Measurements from ENCODE around the gene CLDN22.

Gene CLDN22

DNA sequence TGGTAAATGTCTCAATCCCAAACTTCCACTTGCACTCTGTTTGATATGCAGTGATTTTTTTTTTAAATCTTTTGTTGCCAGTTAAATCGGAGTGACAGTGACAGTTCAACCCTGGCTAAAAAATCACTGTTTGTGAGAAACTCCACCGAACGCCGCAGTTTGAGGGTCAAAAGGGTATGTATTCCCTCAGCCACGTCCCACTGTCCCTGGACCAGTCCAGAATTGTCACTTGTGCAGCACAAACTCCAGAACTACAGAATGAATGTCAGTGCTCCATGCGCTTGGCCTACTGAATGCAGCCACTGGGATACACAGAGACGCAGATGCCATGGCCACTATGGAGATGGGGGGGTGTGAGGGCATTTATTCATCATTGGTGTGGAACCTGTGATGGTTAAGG, 34.2 kb downstream of the CLDN22 start:
- Histone ChIP-seq H3K9ac (ENCODE audit: low read length) (no peak overlapping the region), H3K36me3 (replicated peaks; ENCODE audit: insufficient read depth, low read length) (no peaks in the 10 kb centered on the region), H3K9me2 (replicated peaks; ENCODE audit: insufficient read depth, low read length) (no peaks in the 10 kb centered on the region), H3K4me2 (ENCODE audit: low read depth, low read length) (no peak overlapping the region), H4K20me1 (ENCODE audit: insufficient read depth, low read length) (no peaks in the 10 kb centered on the region), H3K27ac (ENCODE audit: low read length) (no peak overlapping the region), H2AFZ (ENCODE audit: low read length) (no peak overlapping the region), H3K79me2 (ENCODE audit: low read length) (no peaks in the 10 kb centered on the region), H3F3A (ENCODE audit: insufficient read depth, low read length) (no peaks in the 10 kb centered on the region), H3K9me3 (replicated peaks; ENCODE audit: insufficient read depth, low read length) (no peaks in the 10 kb centered on the region), H3K27me3 (replicated peaks; ENCODE audit: insufficient read depth, low read length) (no peaks in the 10 kb centered on the region), H3K4me1 (ENCODE audit: low read length) (no peaks in the 10 kb centered on the region), H3K4me3 (ENCODE audit: low read length) (no peak overlapping the region)
- TF ChIP-seq EZH2phosphoT487 (IDR thresholded peaks at IDR 0.05; ENCODE audit: low read length) = no peak
- no peak for TF ChIP-seq EZH2 (optimal IDR thresholded peaks at IDR 0.05; ENCODE audit: low read depth, low read length)
- TF ChIP-seq, protein P1, sequence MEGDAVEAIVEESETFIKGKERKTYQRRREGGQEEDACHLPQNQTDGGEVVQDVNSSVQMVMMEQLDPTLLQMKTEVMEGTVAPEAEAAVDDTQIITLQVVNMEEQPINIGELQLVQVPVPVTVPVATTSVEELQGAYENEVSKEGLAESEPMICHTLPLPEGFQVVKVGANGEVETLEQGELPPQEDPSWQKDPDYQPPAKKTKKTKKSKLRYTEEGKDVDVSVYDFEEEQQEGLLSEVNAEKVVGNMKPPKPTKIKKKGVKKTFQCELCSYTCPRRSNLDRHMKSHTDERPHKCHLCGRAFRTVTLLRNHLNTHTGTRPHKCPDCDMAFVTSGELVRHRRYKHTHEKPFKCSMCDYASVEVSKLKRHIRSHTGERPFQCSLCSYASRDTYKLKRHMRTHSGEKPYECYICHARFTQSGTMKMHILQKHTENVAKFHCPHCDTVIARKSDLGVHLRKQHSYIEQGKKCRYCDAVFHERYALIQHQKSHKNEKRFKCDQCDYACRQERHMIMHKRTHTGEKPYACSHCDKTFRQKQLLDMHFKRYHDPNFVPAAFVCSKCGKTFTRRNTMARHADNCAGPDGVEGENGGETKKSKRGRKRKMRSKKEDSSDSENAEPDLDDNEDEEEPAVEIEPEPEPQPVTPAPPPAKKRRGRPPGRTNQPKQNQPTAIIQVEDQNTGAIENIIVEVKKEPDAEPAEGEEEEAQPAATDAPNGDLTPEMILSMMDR (IDR thresholded peaks at IDR 0.05; ENCODE audit: low read length) = no peak
- DNase-seq = no peak

DNA sequence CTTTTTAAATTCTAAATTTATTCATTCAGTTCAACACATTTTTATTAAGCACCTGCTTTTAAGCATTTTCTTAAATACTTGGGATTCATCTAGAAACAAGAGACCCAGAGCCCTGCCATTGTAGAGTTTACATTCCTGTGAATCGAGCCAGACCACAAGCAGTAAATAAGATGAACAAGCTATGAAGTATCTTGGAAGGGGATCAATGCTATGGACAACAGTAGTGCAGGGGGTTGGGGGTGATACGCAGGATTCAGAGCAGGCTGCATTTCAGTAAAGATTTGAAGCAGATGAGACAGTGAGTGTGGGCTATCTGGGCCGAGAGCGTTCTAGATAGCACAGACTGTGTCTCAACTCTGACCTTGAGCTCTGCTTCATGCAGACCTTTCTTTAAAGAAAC, 35.1 kb downstream of the CLDN22 start:
- H3F3A ChIP-seq (ENCODE audit: insufficient read depth, low read length) = no peaks in the 10 kb centered on the region
- no peak overlapping the region for H3K4me2 ChIP-seq (ENCODE audit: low read depth, low read length)
- H3K9ac ChIP-seq (ENCODE audit: low read length) = no peak overlapping the region
- no peaks in the 10 kb centered on the region for H3K79me2 ChIP-seq (ENCODE audit: low read length)
- no peak overlapping the region for H2AFZ ChIP-seq (ENCODE audit: low read length)
- TF ChIP-seq EZH2 (optimal IDR thresholded peaks at IDR 0.05; ENCODE audit: low read depth, low read length) = no peak
- no peak for TF ChIP-seq EZH2phosphoT487 (IDR thresholded peaks at IDR 0.05; ENCODE audit: low read length)
- TF ChIP-seq, protein P1 (IDR thresholded peaks at IDR 0.05; ENCODE audit: low read length) = no peak
- H3K4me3 ChIP-seq (ENCODE audit: low read length) = no peak overlapping the region
- H4K20me1 ChIP-seq (ENCODE audit: insufficient read depth, low read length) = no peaks in the 10 kb centered on the region
- H3K36me3 ChIP-seq (replicated peaks; ENCODE audit: insufficient read depth, low read length) = no peaks in the 10 kb centered on the region
- H3K27ac ChIP-seq (ENCODE audit: low read length) = no peak overlapping the region
- no peaks in the 10 kb centered on the region for H3K27me3 ChIP-seq (replicated peaks; ENCODE audit: insufficient read depth, low read length)
- H3K9me3 ChIP-seq (replicated peaks; ENCODE audit: insufficient read depth, low read length) = no peaks in the 10 kb centered on the region
- H3K4me1 ChIP-seq (ENCODE audit: low read length) = no peaks in the 10 kb centered on the region
- H3K9me2 ChIP-seq (replicated peaks; ENCODE audit: insufficient read depth, low read length) = no peaks in the 10 kb centered on the region
- no peak for DNase-seq

DNA sequence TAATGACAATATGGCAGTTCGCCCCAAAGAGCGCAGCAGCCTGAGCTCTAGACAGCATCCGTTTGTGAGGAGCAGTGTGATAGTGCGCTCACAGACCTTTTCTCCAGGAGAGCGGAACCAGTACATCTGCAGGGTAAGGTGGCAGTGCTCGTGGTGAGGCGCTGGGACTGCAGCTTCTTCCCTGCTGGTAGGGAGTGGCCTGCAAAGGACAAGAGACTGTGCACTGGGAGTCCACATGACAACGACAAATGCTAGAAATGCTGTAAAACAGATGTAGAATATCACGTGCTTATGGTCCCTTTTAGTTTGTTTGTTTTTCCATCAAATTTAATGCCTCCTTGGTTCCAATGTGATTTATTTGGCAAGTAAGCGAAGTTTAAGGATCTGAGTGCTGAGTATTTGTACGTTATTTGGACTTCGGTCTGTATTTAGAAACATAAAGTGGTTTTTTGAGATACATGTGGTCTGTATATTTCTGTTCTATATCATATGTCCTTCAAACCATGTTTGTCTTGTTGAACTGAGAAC, 35.8 kb downstream of the CLDN22 start:
- H3K4me1 ChIP-seq (ENCODE audit: low read length) = no peaks in the 10 kb centered on the region
- no peaks in the 10 kb centered on the region for H3K36me3 ChIP-seq (replicated peaks; ENCODE audit: insufficient read depth, low read length)
- no peak overlapping the region for H3K4me3 ChIP-seq (ENCODE audit: low read length)
- H3K4me2 ChIP-seq (ENCODE audit: low read depth, low read length) = no peak overlapping the region
- H2AFZ ChIP-seq (ENCODE audit: low read length) = no peak overlapping the region
- H3F3A ChIP-seq (ENCODE audit: insufficient read depth, low read length) = no peaks in the 10 kb centered on the region
- no peaks in the 10 kb centered on the region for H4K20me1 ChIP-seq (ENCODE audit: insufficient read depth, low read length)
- H3K9me3 ChIP-seq (replicated peaks; ENCODE audit: insufficient read depth, low read length) = no peaks in the 10 kb centered on the region
- DNase-seq = no peak
- H3K79me2 ChIP-seq (ENCODE audit: low read length) = no peaks in the 10 kb centered on the region
- TF ChIP-seq EZH2 (optimal IDR thresholded peaks at IDR 0.05; ENCODE audit: low read depth, low read length) (no peak), EZH2phosphoT487 (IDR thresholded peaks at IDR 0.05; ENCODE audit: low read length) (no peak)
- TF ChIP-seq, protein P1 (IDR thresholded peaks at IDR 0.05; ENCODE audit: low read length) = no peak
- no peaks in the 10 kb centered on the region for H3K9me2 ChIP-seq (replicated peaks; ENCODE audit: insufficient read depth, low read length)
- H3K27me3 ChIP-seq (replicated peaks; ENCODE audit: insufficient read depth, low read length) = no peaks in the 10 kb centered on the region
- no peak overlapping the region for H3K27ac ChIP-seq (ENCODE audit: low read length)
- no peak overlapping the region for H3K9ac ChIP-seq (ENCODE audit: low read length)
